GM18909 (cell line): ENCODE data around the gene CYP27A1.
"Not testable (repeated sequence)": the region's sequence is repeated elsewhere in the genome, so short reads cannot be mapped to it uniquely, and the experiment has no call there.

Experiments used
- ATAC-seq: cut with Tn5 transposase; IDR thresholded peaks from one replicate; pipeline ENCODE4 v1.9.1; 2021; ENCODE audit warnings: mild to moderate bottlenecking; ENCODE audit not compliant: unreplicated experiment, poor library complexity

Gene CYP27A1

DNA sequence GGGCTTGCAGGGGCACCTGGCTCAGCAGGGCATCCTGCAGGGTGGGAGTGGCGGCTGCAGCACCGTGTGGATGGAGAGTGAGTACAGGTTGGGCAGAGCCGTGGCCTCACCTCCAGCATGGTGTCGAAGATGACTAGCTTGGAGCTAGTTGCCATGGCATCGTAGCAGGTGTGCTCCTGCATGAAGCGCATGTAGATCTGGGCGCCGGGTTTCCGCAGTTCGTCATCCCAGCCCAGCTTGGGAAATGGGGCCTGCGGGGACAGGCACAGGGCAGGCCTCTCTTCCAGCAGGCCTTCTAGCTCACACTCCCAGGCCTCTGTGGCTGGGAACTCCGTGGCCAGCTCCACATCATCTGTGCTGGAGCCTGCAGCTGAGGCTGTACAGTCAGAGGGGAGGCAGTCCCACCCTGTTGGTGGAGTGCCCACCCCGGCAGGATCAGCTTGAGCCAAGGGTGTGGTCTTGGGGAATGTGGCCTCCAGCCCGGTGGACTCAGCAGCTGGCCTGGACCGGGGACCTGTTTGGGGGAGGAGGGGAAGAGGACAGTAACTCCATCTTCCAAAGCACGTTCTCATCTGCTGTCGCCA is 48.0 kb downstream of the CYP27A1 start:
- ATAC-seq = no peak

DNA sequence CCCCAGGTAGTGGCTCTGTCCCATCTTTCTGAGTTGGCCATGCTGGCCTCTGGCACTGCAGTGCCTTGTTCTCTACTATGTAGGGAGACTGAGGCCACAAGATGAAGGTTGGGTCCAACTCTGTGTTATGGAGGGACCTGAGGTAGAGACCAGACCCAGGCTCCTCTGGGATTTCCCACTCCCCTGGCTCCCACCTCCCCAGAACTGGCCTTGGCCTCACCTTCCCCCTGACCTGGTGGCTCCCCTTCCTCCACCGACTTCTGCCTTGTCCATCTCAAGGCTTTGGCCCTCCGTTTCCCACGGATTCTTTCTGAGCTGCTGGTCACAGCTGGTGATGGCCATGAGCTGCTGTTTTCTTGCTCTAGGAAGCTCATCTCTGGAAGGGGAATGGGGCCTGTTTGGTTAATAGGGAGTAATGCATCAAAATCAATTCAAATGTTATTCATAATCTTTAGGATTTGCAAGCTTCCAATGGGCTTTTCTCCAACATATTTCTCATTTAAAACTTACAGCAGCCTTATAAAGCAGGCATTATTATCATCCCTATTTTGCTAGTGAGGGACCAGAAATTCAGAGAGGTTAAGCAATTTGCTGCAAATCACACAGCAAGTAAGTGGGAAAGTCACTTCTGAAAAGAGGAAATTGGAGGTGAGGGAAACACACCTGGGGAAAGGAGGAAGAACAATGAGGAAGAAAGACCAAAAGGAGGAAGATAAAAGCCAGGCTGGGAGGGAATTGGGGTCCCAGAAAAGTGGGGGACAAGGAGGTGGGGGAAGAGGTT is 48.8 kb downstream of the CYP27A1 start:
- no peak for ATAC-seq

- ATAC-seq = no peak
Observed at GRCh38 chr2:218831378-218831990, 49.5 kb downstream of the CYP27A1 start, which contains the start of gene PRKAG3. Gene PRKAG3 (minus strand): TSS chr2:218831803.

- ATAC-seq = no peak
Observed at GRCh38 chr2:218832081-218832480, 50.1 kb downstream of the CYP27A1 start.

GRCh38 chr2:218832520-218832919 is 50.6 kb downstream of the CYP27A1 start:
- ATAC-seq = no peak

GRCh38 chr2:218833023-218833609 is 51.2 kb downstream of the CYP27A1 start:
- ATAC-seq = no peak

DNA sequence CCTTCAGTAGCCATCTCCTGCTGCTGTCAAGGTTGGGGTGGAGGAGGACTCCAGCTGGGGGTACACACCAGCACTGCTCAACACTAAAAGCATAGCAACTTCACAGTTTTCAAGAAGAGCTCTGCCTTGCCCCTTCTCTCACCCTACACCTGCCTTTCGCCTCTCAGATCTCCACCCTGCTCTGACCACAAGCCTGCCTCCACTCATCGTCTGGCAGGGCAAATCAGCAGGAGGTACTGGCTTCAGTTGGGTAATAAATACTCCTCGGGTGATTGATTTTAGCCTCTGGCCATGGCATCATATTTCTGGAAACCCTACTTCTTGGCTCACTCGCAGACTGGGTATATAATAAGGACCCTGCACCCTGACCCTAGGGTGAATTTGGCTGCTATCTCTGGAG is 52.7 kb downstream of the CYP27A1 start:
- ATAC-seq = no peak

- ATAC-seq = no peak
Observed at GRCh38 chr2:218837495-218837894, 55.5 kb downstream of the CYP27A1 start.

- no peak for ATAC-seq
Observed at GRCh38 chr2:218839430-218839829, 57.5 kb downstream of the CYP27A1 start.

DNA sequence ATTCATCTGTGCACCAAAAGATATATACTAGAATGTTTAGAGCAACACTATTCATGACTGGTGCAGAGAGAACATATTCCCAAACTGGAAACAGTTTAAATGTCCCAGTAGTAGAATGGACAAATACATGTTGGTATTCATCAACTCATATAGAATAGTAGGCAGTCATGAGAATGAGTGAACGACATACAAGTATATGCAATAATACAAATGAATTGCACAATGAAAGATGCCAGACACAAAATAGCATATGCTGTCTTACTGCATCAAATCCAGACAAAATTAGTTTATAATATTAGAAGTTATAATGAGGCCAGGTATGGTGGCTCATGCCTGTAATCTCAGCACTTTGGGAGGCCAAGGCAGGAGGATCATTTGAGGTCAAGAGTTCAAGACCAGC is 57.9 kb downstream of the CYP27A1 start:
- no peak for ATAC-seq

DNA sequence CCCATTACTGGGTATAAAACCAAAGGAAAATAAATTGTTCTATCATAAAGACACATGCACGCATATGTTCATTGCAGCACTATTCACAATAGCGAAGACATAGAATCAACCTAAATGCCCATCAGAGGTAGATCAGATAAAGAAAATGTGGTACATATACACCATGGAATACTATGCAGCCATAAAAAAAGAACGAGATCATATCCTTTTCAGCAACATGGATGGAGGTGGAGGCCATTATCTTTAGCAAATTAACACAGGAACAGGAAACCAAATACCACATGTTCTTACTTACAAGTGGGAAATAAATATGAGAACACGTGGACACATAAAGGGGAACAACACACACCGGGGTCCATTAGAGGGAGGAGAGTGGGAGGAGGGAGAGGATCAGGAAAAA is 62.4 kb downstream of the CYP27A1 start:
- not testable (repeated sequence) for ATAC-seq

GRCh38 chr2:218846963-218847362 is 65.0 kb downstream of the CYP27A1 start:
- not testable (repeated sequence) for ATAC-seq

- no peak for ATAC-seq
Observed at GRCh38 chr2:218849721-218850120, 67.8 kb downstream of the CYP27A1 start.

GRCh38 chr2:218850796-218851195 is 68.8 kb downstream of the CYP27A1 start:
- no peak for ATAC-seq

DNA sequence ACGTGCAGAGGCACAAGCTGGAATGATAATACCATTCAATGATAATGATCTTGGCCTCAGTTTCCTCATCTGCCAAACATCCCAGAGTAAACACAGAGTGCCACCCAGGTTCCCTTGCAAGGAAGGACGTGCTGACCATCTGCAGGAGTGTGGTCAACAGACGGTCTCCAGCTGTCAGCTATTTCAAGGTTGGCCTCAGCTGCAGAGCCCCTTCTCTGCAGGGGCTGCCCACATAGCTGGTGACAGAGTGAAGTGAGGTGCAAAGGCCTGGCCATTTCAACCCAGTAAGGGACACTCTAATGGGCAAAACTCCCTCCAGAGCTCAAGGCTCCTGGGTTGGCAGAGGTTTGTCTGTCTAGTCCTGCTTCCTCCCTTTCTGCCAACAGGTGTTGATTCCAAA is 69.3 kb downstream of the CYP27A1 start:
- ATAC-seq = no peak

GRCh38 chr2:218852911-218853667 is 71.1 kb downstream of the CYP27A1 start:
- no peak for ATAC-seq

DNA sequence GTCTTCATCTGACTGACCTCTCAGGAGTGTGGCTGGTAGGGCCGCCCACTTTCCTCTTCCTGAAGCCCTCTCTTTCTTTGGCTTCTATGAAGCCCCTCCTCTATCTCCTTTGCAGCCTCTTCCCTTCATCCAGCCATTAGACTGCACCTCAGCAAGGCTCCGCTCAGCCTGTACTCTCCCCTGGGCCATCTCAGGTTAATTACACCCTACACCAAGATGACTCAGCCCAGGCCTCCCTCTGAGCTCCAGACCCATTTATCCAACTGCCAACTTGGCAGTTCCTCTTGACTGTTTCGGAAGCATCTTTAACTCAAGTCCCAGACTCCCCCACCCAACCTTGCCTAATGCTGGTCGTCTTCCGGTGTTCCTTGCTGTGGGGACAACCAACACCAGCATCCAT is 71.8 kb downstream of the CYP27A1 start:
- no peak for ATAC-seq

GRCh38 chr2:218854860-218855259 is 72.9 kb downstream of the CYP27A1 start:
- ATAC-seq = no peak

DNA sequence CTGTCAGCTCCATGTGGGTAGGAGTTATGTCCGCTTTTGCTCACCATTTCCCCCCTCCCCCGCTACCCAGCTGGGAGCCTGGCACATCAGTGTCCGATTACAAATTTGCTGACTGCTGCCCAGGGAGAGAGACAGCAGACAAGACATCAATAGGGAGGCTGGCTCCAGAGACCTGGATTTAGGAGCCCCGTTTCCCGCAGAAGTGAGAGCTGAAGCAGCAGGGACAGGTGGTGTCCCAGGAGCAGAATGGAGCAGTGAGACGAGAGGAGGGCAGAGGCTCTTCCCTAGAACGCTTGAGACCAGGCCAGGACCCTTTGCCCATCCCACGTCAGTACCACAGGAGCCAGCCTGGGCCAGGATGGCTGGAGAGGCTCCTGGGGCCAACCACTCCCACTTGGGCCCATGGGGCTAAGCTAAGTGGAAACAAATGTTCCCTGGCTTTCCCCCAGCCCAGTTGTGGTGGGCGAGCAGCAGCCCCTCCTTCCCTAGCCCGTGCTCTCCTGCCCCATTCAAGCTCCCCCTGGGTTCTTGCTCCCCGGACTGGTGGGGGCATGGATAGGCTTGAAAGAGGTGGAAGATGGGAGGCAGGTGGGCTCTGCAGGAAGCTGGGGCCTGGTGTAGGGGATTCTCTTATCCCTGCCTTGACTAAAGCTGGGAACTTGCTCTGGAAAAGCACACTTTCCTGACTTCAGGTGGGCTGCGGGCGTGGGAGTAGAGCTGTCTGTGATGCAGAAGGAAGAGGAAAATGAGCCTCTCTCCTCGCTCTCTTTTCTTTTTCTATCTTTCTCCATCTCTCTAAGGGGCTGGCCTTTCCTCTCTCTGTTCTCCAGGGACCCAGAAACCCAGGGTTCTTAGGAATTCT is 73.6 kb downstream of the CYP27A1 start:
- no peak for ATAC-seq
